Parathyroid adenoma (tissue), 2 donors: Measurements from ENCODE around the gene SLC25A12.

Experiments
- H2AFZ ChIP-seq: fragments of 300-600 bp; sonication (generic); one replicate; pipeline ENCODE4 v1.7.0; 2017; ENCODE audit warnings: antibody characterized with exemption, mild to moderate bottlenecking
- H3K27ac ChIP-seq: fragments of 300-600 bp; sonication (generic); one replicate; pipeline ENCODE4 v1.7.0; 2017
- H3K27me3 ChIP-seq: fragments of 300-600 bp; sonication (generic); one replicate; pipeline ENCODE4 v1.7.0; 2017; ENCODE audit warnings: low read length; ENCODE audit not compliant: control insufficient read depth, insufficient read depth
- H3K36me3 ChIP-seq: fragments of 300-600 bp; sonication (generic); one replicate; pipeline ENCODE4 v1.7.0; 2017; ENCODE audit warnings: low read length; ENCODE audit not compliant: control insufficient read depth, insufficient read depth
- H3K4me1 ChIP-seq: fragments of 300-600 bp; sonication (generic); one replicate; pipeline ENCODE4 v1.7.0; 2017; ENCODE audit warnings: control low read depth
- H3K4me2 ChIP-seq: fragments of 300-600 bp; sonication (generic); one replicate; pipeline ENCODE4 v1.7.0; 2017; ENCODE audit warnings: low read length
- H3K4me3 ChIP-seq: fragments of 300-600 bp; sonication (generic); one replicate; pipeline ENCODE4 v1.7.0; 2017; ENCODE audit warnings: low read depth, low read length
- H3K79me2 ChIP-seq: fragments of 300-600 bp; sonication (generic); one replicate; pipeline ENCODE4 v1.7.0; 2017; ENCODE audit warnings: control low read depth
- H3K9ac ChIP-seq: fragments of 300-600 bp; sonication (generic); one replicate; pipeline ENCODE4 v1.7.0; 2017; ENCODE audit warnings: mild to moderate bottlenecking
- H3K9me3 ChIP-seq: fragments of 300-600 bp; sonication (generic); one replicate; pipeline ENCODE4 v1.7.0; 2017; ENCODE audit warnings: low read length; ENCODE audit not compliant: control insufficient read depth
- CTCF ChIP-seq: fragments of 300-600 bp; sonication (generic); IDR thresholded peaks from one replicate; pipeline ENCODE4 v1.7.0; 2017; ENCODE audit warnings: antibody characterized with exemption, mild to moderate bottlenecking
- donor health status: primary hyperparathyroidism.

SLC25A12 gene

DNA sequence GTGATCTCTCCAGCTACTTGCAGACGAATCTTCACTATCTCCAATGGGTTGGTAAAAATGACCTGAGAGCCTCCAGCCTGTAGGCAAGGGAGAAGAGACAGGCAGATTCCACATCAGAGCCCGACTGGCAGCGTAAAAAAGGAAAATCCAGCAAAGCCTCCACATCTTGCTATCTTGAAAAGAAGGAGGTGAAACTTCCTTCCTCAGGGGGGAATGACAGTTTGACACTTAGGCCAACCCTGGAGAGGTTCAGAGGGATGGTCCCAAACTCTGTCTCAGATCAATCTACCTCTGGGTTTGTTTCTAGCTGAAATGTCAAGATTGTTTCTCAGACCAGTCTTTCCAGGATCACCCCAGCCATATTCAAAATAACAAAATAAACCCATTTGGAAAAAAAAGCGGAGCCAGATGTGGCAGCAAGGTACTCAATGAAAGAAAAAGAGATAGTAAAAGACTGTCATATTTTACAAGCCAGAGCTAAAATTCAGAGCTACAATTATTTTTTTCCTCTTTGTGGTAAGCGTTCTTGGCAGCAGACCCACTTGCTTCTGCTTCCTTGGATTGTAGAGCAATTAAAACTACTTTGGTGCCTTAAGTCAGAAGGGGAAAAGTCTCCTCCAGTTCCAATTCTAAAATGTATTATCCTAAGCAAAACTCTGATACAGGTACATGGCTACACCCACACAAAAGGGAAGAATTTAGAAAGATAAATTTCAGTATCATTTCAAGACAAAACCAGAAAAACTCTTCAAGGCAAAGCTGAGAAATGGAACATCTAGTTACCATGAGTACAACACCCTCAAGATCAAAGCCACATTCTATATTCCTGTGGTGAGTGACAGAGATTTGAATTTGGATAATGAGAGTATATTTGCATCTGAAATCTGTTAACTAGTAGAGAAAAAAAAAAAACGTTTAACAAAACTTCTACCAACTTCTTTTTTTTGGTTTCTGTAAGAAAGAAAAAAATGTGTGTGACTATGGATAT is 100.1 kb downstream of the SLC25A12 start:
- no peak for TF ChIP-seq CTCF
- Histone ChIP-seq H3K9ac (no peak overlapping the region), H3K36me3 (no peaks in the 10 kb centered on the region), H3K9me3 (no peaks in the 10 kb centered on the region), H2AFZ (no peak overlapping the region), H3K27me3 (no peaks in the 10 kb centered on the region), H3K27ac (no peak overlapping the region), H3K4me3 (no peak overlapping the region), H3K4me2 (no peak overlapping the region), H3K4me1 (no peaks in the 10 kb centered on the region), H3K79me2 (no peaks in the 10 kb centered on the region)

GRCh38 chr2:171792886-171793580 is 101.0 kb downstream of the SLC25A12 start:
- Histone ChIP-seq H2AFZ (no peak overlapping the region), H3K27me3 (no peaks in the 10 kb centered on the region), H3K9ac (no peak overlapping the region), H3K4me3 (no peak overlapping the region), H3K27ac (no peak overlapping the region), H3K9me3 (no peaks in the 10 kb centered on the region), H3K79me2 (no peaks in the 10 kb centered on the region), H3K36me3 (no peaks in the 10 kb centered on the region), H3K4me1 (no peaks in the 10 kb centered on the region), H3K4me2 (no peak overlapping the region)
- TF ChIP-seq CTCF: no peak

GRCh38 chr2:171792157-171792556 is 101.9 kb downstream of the SLC25A12 start:
- H3K27ac ChIP-seq: no peak overlapping the region
- H3K36me3 ChIP-seq: no peaks in the 10 kb centered on the region
- H3K9me3 ChIP-seq: no peaks in the 10 kb centered on the region
- H3K4me3 ChIP-seq: no peak overlapping the region
- H2AFZ ChIP-seq: no peak overlapping the region
- H3K79me2 ChIP-seq: no peaks in the 10 kb centered on the region
- no peak for TF ChIP-seq CTCF
- H3K4me2 ChIP-seq: no peak overlapping the region
- no peaks in the 10 kb centered on the region for H3K27me3 ChIP-seq
- no peak overlapping the region for H3K9ac ChIP-seq
- no peaks in the 10 kb centered on the region for H3K4me1 ChIP-seq

GRCh38 chr2:171791361-171791760 is 102.7 kb downstream of the SLC25A12 start:
- H3K4me2 ChIP-seq: no peak overlapping the region
- H3K9me3 ChIP-seq: no peaks in the 10 kb centered on the region
- H3K27me3 ChIP-seq: no peaks in the 10 kb centered on the region
- H3K27ac ChIP-seq: no peak overlapping the region
- H3K4me3 ChIP-seq: no peak overlapping the region
- H2AFZ ChIP-seq: no peak overlapping the region
- TF ChIP-seq CTCF: no peak
- H3K79me2 ChIP-seq: no peaks in the 10 kb centered on the region
- no peaks in the 10 kb centered on the region for H3K36me3 ChIP-seq
- no peak overlapping the region for H3K9ac ChIP-seq
- H3K4me1 ChIP-seq: no peaks in the 10 kb centered on the region
